ENCODE data around the gene DUSP10. TPM values are rescaled to one million over a fixed set of nuclear protein-coding genes. Genes with fewer than 3 reads are reported as not detected.

The DUSP10 gene
- total and polyA plus RNA-seq, 2 of the 13 experiments (the other 11 are each of a cell fraction or from before 2014, with no cell fraction given): 2.1 to 4.4 TPM

GRCh38 chr1:221669441-221669840 lies 72.4 kb downstream of the DUSP10 start (continued):
- no peak for TF ChIP-seq HNF4A (CRISPR knock-in tag; IDR thresholded peaks at IDR 0.05)
- no peak for TF ChIP-seq E2F1 (CRISPR knock-in tag; IDR thresholded peaks at IDR 0.05)
- no peak for TF ChIP-seq HES4 (CRISPR knock-in tag; IDR thresholded peaks at IDR 0.05; ENCODE audit: borderline replicate concordance)
- no peak for TF ChIP-seq ZIK1 (CRISPR knock-in tag; IDR thresholded peaks at IDR 0.05; ENCODE audit: borderline replicate concordance, low read depth)
- no peak for TF ChIP-seq KLF12 (CRISPR knock-in tag; IDR thresholded peaks at IDR 0.05; ENCODE audit: borderline replicate concordance)
- no peak for TF ChIP-seq MXD3 (CRISPR knock-in tag; IDR thresholded peaks at IDR 0.05)
- TF ChIP-seq RXRB (CRISPR knock-in tag; IDR thresholded peaks at IDR 0.05; ENCODE audit: borderline replicate concordance): no peak
- TF ChIP-seq MATR3 (CRISPR knock-in tag; IDR thresholded peaks at IDR 0.05): no peak
- no peak for TF ChIP-seq RBM22 (optimal IDR thresholded peaks at IDR 0.05; ENCODE audit: low read length)
- TF ChIP-seq ZBED4 (CRISPR knock-in tag; IDR thresholded peaks at IDR 0.05; ENCODE audit: borderline replicate concordance): no peak
